DND-41 (cell line): ENCODE measurements around the gene TEX30.

Experiments used
- CTCF ChIP-seq: IDR thresholded peaks from 2 replicates; pipeline ENCODE4 v1.5.1; 2012; ENCODE audit warnings: borderline replicate concordance, low read length, moderate library complexity, mild to moderate bottlenecking; ENCODE audit not compliant: poor library complexity, severe bottlenecking; ENCODE audit errors: extremely low read depth
- EZH2 ChIP-seq: IDR thresholded peaks from 3 replicates; pipeline ENCODE4 v1.6.1; 2012; ENCODE audit warnings: borderline replicate concordance, low read depth, mild to moderate bottlenecking, moderate library complexity, low read length, inconsistent platforms; ENCODE audit not compliant: severe bottlenecking

GRCh38 chr13:102758842-102759241, 14.7 kb downstream of the TEX30 start:
- TF ChIP-seq CTCF: no peak
- no peak for TF ChIP-seq EZH2
